GM21576 (cell line): Measurements from ENCODE around the gene CEBPA.

ENCODE experiments used
- ATAC-seq: cut with Tn5 transposase; IDR thresholded peaks from one replicate; pipeline ENCODE4 v1.9.1; 2021; ENCODE audit warnings: mild to moderate bottlenecking, moderate library complexity; ENCODE audit not compliant: unreplicated experiment

CEBPA gene

DNA sequence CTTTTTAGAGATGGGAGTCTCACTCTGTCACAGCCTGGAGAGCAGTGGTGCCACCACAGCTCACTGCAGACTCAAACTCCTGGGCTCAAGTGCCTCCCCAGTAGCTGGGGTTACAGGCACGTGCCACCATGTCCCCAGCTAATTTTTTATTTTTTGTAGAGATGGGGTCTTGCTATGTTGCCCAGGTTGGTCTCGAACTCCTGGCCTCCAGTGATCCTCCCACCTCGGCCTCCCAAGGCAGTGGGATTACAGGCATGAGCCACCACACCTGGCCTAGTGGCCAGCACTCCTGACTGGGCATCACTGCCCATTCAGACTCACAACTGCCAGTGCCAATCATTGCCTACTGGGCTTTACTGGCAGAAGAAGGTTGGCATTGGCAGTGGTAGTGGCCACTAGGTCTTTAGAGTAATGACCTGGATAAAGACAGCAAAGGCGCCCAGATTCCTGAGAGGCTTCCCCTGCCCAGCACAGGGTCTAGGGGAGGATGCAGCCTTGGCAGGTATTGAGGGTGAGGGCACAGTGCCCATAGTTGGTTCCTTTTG is 49.8 kb downstream of the CEBPA start:
- no peak for ATAC-seq

DNA sequence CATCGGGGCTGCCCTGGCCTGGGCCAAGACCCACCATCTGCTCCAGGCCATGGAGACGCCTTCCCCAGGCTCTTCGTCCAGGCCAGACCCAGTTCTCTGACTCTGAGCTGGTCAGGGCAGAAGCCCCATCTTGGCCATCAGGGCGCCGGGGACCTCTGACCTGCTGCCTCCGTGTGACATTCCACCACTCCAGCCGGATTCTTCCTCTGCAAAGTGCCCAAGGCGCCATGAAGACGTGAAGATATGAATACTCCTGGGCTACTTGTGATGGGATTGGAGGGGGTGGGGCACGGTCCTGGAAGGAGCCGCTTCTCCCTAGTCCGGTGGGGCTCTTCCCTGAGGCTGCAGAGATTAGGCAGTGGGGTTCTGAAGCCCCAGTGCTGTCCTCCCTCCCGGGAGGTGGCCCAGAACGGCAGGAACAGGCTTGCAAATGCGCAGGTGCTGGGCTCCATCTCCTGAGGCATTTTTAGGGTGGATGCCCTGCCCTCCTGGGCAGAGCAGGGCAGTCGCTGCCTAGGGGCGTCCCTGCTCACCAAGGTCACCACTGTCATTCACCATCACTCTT is 50.7 kb downstream of the CEBPA start:
- ATAC-seq: no peak

DNA sequence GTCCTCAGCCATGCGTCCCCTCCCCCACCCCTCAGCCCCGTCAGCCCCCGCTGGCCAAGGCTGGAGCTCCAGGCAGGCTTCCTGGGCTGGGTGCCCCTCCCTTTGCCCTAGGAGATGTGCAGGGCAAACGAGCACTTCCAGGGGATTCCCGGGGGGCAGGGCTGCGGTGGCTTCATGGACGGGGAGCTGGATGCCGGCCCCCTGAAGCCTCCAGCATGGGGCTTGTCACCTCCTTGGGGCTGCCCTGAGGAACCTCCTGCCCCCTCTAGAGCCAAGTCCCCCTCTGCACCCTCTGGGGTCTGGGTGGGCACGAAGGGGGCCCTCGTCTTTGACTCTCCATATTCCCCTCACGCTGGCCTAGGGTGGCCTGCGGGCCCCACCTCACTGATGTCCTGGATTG is 51.3 kb downstream of the CEBPA start:
- ATAC-seq: no peak

DNA sequence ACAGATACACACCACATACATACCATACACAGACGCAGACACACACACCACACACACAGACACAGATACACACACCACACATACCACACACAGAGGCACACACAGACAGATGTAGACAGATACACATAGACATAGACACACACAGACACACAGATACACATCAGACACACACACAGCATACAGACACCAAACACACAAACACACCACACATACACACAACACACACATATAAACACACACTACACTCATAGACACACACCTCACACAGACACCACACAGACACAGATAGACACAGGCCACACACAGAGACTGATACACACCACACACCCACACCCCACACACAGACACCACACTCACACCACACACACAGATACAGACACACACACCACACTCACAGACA is 51.8 kb downstream of the CEBPA start:
- ATAC-seq: no peak
